ENCODE measurements around the gene TFAP2A.

Gene TFAP2A

DNA sequence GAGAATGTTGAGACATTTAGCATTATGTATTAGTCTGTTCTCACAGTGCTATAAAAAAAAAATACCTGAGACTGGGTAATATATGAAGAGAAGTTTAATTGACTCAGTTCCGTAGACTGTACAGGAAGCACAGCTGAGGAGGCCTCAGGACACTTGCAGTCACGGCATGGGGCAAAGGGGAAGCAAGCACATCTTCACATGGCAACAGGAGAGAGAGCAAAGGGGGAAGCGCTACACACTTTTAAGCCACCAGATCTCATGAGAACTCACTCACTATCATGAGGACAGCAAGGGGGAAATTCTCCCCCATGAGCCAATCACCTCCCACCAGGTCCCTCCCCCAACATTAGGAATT is 26.8 kb upstream of the TFAP2A start:
- ChIA-PET POLR2A (no interaction called here), CTCF (no interaction called here)
- DNase-seq (ENCODE audit: extremely low spot score): no peak
- TF ChIP-seq, protein P1, sequence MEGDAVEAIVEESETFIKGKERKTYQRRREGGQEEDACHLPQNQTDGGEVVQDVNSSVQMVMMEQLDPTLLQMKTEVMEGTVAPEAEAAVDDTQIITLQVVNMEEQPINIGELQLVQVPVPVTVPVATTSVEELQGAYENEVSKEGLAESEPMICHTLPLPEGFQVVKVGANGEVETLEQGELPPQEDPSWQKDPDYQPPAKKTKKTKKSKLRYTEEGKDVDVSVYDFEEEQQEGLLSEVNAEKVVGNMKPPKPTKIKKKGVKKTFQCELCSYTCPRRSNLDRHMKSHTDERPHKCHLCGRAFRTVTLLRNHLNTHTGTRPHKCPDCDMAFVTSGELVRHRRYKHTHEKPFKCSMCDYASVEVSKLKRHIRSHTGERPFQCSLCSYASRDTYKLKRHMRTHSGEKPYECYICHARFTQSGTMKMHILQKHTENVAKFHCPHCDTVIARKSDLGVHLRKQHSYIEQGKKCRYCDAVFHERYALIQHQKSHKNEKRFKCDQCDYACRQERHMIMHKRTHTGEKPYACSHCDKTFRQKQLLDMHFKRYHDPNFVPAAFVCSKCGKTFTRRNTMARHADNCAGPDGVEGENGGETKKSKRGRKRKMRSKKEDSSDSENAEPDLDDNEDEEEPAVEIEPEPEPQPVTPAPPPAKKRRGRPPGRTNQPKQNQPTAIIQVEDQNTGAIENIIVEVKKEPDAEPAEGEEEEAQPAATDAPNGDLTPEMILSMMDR (IDR thresholded peaks at IDR 0.05; ENCODE audit: control extremely low read depth, extremely low read depth, low read depth, missing control alignments): no peak

DNA sequence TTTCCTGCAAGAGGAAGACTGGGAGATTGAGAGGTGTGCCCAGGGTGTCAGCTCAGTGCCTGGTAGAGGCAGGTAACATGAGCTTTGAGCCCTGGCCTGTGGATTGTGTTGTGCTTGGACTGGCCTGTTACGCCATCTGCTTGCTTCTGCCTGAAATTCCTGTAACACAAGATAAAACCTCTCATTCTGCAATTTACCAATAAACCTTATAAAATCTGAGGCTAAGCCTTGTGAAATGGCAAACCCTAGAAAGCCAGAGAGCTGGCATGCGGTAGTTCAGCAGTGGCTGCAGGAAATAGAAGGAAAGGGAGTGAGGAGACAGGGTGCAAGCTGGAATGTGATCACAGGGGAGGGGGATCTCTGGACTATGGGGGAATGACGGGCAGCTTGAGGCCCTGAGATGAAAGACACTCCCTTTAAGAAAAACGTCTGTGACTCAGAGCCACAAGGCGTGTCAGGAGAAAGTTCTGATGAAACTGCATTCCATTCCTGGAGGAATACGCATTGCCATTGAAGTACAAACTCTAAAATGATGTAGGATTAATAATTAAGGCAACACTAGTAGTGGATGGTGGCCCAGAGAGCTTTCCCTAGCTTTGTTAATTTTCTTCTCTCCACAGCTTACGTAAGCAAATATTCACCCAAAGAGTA is 26.3 kb upstream of the TFAP2A start:
- DNase-seq (ENCODE audit: extremely low spot score): no peak
- TF ChIP-seq, protein P1 (IDR thresholded peaks at IDR 0.05; ENCODE audit: control extremely low read depth, extremely low read depth, low read depth, missing control alignments): no peak
- ChIA-PET POLR2A (no interaction called here), CTCF (no interaction called here)

DNA sequence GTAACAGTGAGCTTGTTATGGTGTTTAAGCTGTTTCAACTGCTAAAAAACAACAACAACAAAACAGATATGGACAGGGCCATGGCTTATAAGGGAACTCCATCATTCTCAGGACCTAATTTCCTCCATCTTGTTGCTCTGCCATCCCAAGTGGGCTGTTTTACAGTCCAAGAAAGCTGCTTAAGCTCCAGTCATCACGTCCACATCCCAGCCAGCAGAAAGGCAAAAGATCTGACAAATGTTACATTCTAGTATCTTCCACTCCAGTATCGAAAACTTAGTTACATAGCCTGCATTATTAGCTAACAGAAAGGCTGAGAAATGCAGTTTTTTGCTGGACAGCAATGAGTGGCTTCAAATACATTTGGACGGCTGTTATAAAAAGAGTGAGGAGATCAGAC is 23.0 kb upstream of the TFAP2A start:
- no peak for DNase-seq (ENCODE audit: extremely low spot score)
- ChIA-PET POLR2A (no interaction called here), CTCF (interaction anchor here (1.7 to 2.8 kb wide), 3 partner anchors 8 to 1455 kb away, joined by 4 to 12 read pairs (median 6); no protein-coding TSS in a partner anchor)
- TF ChIP-seq, protein P1 (IDR thresholded peaks at IDR 0.05; ENCODE audit: control extremely low read depth, extremely low read depth, low read depth, missing control alignments): no peak

DNA sequence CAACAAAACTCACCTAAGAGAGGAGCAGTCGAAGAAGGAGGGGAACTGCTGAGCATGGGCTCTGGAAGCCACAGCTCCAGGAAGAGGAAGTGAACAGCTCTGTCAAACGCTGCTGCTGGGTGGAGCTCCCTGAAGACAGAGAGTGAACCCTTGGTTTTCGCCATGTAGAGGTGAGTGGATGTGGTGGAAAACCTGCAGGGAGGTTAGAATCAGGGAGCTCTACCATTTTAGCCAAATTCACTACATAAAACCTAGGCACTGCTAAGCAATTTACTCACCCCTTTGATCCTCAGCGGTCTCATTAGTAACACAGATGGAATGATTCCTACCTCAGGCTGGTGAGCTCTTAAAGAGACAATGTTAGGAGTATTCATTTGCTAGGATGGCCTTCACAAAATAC is 19.4 kb upstream of the TFAP2A start:
- CTCF ChIA-PET: interaction anchor here (0.8 to 5.7 kb wide), 11 partner anchors 10 to 1953 kb away, joined by 3 to 39 read pairs (median 5); no protein-coding TSS in a partner anchor
- TF ChIP-seq, protein P1 (IDR thresholded peaks at IDR 0.05; ENCODE audit: control extremely low read depth, extremely low read depth, low read depth, missing control alignments): no peak
- POLR2A ChIA-PET: interaction anchor here (0.6 kb wide), 1 partner anchor 47 kb away, joined by 3 read pairs; no protein-coding TSS in a partner anchor
- no peak for DNase-seq (ENCODE audit: extremely low spot score)

DNA sequence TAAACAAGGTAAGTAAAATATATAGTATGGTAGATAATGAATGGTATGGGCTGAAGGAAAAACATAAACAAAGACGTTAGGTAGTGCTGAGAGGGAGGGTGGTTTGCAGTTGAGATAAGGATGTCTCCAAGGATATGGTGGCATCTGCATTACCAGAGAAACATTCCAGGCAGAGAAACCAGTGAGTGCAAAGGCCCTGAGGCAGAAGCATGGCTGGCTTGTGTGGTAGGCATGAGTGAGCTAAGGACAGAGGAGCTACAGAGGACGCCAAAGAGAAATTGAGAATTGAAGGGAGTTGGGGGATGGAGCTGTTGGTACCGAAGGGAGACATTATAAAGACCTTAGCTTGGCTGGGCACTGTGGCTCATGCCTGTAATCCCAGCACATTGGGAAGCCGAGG is 18.4 kb upstream of the TFAP2A start:
- POLR2A ChIA-PET: no interaction called here
- TF ChIP-seq, protein P1 (IDR thresholded peaks at IDR 0.05; ENCODE audit: control extremely low read depth, extremely low read depth, low read depth, missing control alignments): no peak
- no peak for DNase-seq (ENCODE audit: extremely low spot score)
- CTCF ChIA-PET: interaction anchor here (0.8 to 5.7 kb wide), 4 partner anchors 9 to 1451 kb away, joined by 3 to 39 read pairs (median 22); no protein-coding TSS in a partner anchor

DNA sequence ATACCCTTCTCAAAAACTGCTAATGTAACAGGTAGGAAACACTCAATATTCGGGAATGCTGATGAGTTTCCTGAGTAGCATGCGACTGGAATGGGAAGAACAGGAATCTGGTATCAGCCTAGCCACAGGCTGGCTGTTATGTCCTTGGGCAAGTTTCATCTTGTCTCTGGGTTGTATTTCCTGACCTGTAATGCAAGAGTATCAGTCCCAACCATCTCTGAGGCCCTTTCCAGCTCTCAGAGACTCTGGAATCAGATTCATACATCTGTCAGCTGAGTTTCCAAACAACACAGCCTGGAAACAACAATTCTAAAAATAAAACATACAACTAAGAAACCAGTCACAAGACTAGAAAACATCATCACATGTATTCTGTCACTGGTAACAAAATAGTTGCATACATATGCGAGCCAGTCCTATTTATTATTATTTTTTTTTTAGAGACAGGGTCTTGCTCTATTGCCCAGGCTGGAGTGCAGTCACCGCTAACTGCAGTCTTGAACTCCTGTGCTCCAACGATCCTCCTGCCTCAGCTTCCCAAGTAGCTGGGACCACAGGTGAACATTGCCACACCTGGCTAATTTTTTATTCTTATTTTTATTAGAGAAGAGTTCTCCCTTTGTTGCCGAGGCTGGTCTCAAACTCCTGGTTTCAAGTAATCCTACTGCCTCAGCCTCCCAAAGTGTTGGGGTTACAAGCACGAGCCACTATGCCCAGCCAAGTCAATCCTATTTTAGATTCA is 16.7 kb upstream of the TFAP2A start:
- ChIA-PET CTCF (interaction anchor here (0.7 to 5.7 kb wide), 3 partner anchors 15 to 1449 kb away, joined by 3 to 39 read pairs (median 35); no protein-coding TSS in a partner anchor), POLR2A (no interaction called here)
- no peak for DNase-seq (ENCODE audit: extremely low spot score)
- TF ChIP-seq, protein P1 (IDR thresholded peaks at IDR 0.05; ENCODE audit: control extremely low read depth, extremely low read depth, low read depth, missing control alignments): no peak
